Measurements from ENCODE around the gene CDH8. TPM values are rescaled to one million over a fixed set of nuclear protein-coding genes. Genes with fewer than 3 reads are reported as not detected.

Gene CDH8
- total RNA-seq, 1 experiment from 2014 or later: 11.1 TPM

GRCh38 chr16:61797961-61798507, 238.2 kb downstream of the CDH8 start:
- ATAC-seq: no peak
- H3K27ac Mint-ChIP-seq: no peak overlapping the region
- H3K27me3 Mint-ChIP-seq (ENCODE audit: low read depth): no peaks in the 10 kb centered on the region
- no peak for DNase-seq (ENCODE audit: low spot score)
- H3K9me3 Mint-ChIP-seq: peaks cover 16% of the 10 kb centered on the region
- ChIA-PET POLR2A (no interaction called here), CTCF (no interaction called here)
- peaks cover 13% of the 10 kb centered on the region for H3K36me3 Mint-ChIP-seq
- H3K4me1 Mint-ChIP-seq: peaks cover 5% of the 10 kb centered on the region
- TF ChIP-seq PREB (CRISPR knock-in tag; IDR thresholded peaks at IDR 0.05; ENCODE audit: borderline replicate concordance): no peak
- TF ChIP-seq ZSCAN18 (CRISPR knock-in tag; IDR thresholded peaks at IDR 0.05): no peak
- TF ChIP-seq ZBTB21 (CRISPR knock-in tag; IDR thresholded peaks at IDR 0.05; ENCODE audit: borderline replicate concordance): no peak
- no peak for TF ChIP-seq JAZF1 (CRISPR knock-in tag; IDR thresholded peaks at IDR 0.05)
- TF ChIP-seq ARID4B (CRISPR knock-in tag; IDR thresholded peaks at IDR 0.05; ENCODE audit: borderline replicate concordance): no peak
- TF ChIP-seq GABPB1 (CRISPR knock-in tag; IDR thresholded peaks at IDR 0.05): no peak
- TF ChIP-seq ZNF263 (CRISPR knock-in tag; IDR thresholded peaks at IDR 0.05; ENCODE audit: low read depth): no peak
- TF ChIP-seq OVOL2 (CRISPR knock-in tag; IDR thresholded peaks at IDR 0.05; ENCODE audit: borderline replicate concordance): no peak
- no peak for TF ChIP-seq ZNF512 (CRISPR knock-in tag; IDR thresholded peaks at IDR 0.05; ENCODE audit: borderline replicate concordance)
- no peak for TF ChIP-seq JUN (CRISPR knock-in tag; IDR thresholded peaks at IDR 0.05)
- no peak overlapping the region for H3K4me3 Mint-ChIP-seq

- peaks cover 16% of the 10 kb centered on the region for H3K9me3 Mint-ChIP-seq
- H3K4me1 Mint-ChIP-seq: peaks cover 5% of the 10 kb centered on the region
- no peak overlapping the region for H3K4me3 Mint-ChIP-seq
- DNase-seq (ENCODE audit: low spot score): no peak
- ATAC-seq: no peak
- no peaks in the 10 kb centered on the region for H3K27me3 Mint-ChIP-seq (ENCODE audit: low read depth)
- peaks cover 13% of the 10 kb centered on the region for H3K36me3 Mint-ChIP-seq
- ChIA-PET POLR2A (no interaction called here), CTCF (no interaction called here)
- no peak overlapping the region for H3K27ac Mint-ChIP-seq
- no peak for TF ChIP-seq ESRRA (CRISPR knock-in tag; IDR thresholded peaks at IDR 0.05; ENCODE audit: borderline replicate concordance)
- TF ChIP-seq AR (CRISPR knock-in tag; IDR thresholded peaks at IDR 0.05): no peak
- TF ChIP-seq ZNF263 (CRISPR knock-in tag; IDR thresholded peaks at IDR 0.05; ENCODE audit: low read depth): no peak
- no peak for TF ChIP-seq MLX (CRISPR knock-in tag; IDR thresholded peaks at IDR 0.05)
- no peak for TF ChIP-seq SOX15 (CRISPR knock-in tag; IDR thresholded peaks at IDR 0.05)
- TF ChIP-seq HMGXB4 (CRISPR knock-in tag; IDR thresholded peaks at IDR 0.05): no peak
- no peak for TF ChIP-seq ERG (CRISPR knock-in tag; IDR thresholded peaks at IDR 0.05)
- TF ChIP-seq ZNF219 (CRISPR knock-in tag; IDR thresholded peaks at IDR 0.05; ENCODE audit: borderline replicate concordance): no peak
- no peak for TF ChIP-seq CREM (CRISPR knock-in tag; IDR thresholded peaks at IDR 0.05)
- TF ChIP-seq GABPB1 (CRISPR knock-in tag; IDR thresholded peaks at IDR 0.05): no peak
Measured at GRCh38 chr16:61797296-61797795, 238.9 kb downstream of the CDH8 start.
